ENCODE measurements around the gene NLGN1. TPM values are rescaled to one million over a fixed set of nuclear protein-coding genes. Genes with fewer than 3 reads are reported as not detected.

Gene NLGN1
- total RNA-seq, 1 experiment from 2014 or later: not detected

- TF ChIP-seq MAX (IDR thresholded peaks at IDR 0.05) (no peak), EZH2phosphoT487 (IDR thresholded peaks at IDR 0.05; ENCODE audit: borderline replicate concordance) (no peak)
- no peaks in the 10 kb centered on the region for H3K36me3 ChIP-seq (ENCODE audit: control insufficient read depth in 1 of 2, insufficient read depth in 2 of 2, low read length in 2 of 2)
- ChIA-PET CTCF (no interaction called here), RAD21 (ENCODE audit: low non-redundant PET in 1 of 2, low total read pairs in 2 of 2, uncharacterized antibody in 2 of 2, unreplicated experiment in 2 of 2) (no interaction called here), POLR2A (no interaction called here)
- no peak overlapping the region for H3K4me3 ChIP-seq (replicated peaks in 1 of 2; ENCODE audit: low read depth in 1 of 2, low read length in 2 of 2)
- no peaks in the 10 kb centered on the region for H3K9me3 ChIP-seq (ENCODE audit: control insufficient read depth in 1 of 2, insufficient read depth in 1 of 2, low read depth in 1 of 2, low read length in 2 of 2)
- BruUV-seq (replicated peaks): no TSS peak
- intact Hi-C loops (cut with micrococcal nuclease): no loop called here
- no peak for DNase-seq (ENCODE audit: low read depth, low spot score)
- H2AFZ ChIP-seq (ENCODE audit: low read depth, low read length, poor library complexity, severe bottlenecking): no peak overlapping the region
- no peak overlapping the region for H3K9ac ChIP-seq (ENCODE audit: low read length)
- ATAC-seq: no peak
- H3K4me2 ChIP-seq (ENCODE audit: low read length): no peak overlapping the region
- no peaks in the 10 kb centered on the region for H3K79me2 ChIP-seq (ENCODE audit: insufficient read depth, low read length)
- no peaks in the 10 kb centered on the region; the same call in 1 of the 2 replicates for H3K9me2 ChIP-seq (ENCODE audit: insufficient read depth)
- no peaks in the 10 kb centered on the region for H3K4me1 ChIP-seq (ENCODE audit: control insufficient read depth in 1 of 2, insufficient read depth in 2 of 2, low read length in 2 of 2)
- H4K20me1 ChIP-seq (ENCODE audit: insufficient read depth): no peaks in the 10 kb centered on the region; the same call in 1 of the 2 replicates
- no peak overlapping the region for H3K27ac ChIP-seq (ENCODE audit: low read depth, low read length)
- no peaks in the 10 kb centered on the region for H3K27me3 ChIP-seq (ENCODE audit: insufficient read depth, low read length)
Observed at GRCh38 chr3:174170248-174170647, 772.7 kb downstream of the NLGN1 start.

GRCh38 chr3:174186377-174186989 lies 788.9 kb downstream of the NLGN1 start:
- ChIA-PET CTCF (no interaction called here), RAD21 (ENCODE audit: low non-redundant PET in 1 of 2, low total read pairs in 2 of 2, uncharacterized antibody in 2 of 2, unreplicated experiment in 2 of 2) (no interaction called here), POLR2A (no interaction called here)
- no peak overlapping the region for H3K27ac ChIP-seq (ENCODE audit: low read depth, low read length)
- DNase-seq (ENCODE audit: low read depth, low spot score): no peak
- no peak for ATAC-seq
- no peak overlapping the region for H3K9ac ChIP-seq (ENCODE audit: low read length)
- H3K4me2 ChIP-seq (ENCODE audit: low read length): no peak overlapping the region
- no peaks in the 10 kb centered on the region for H3K27me3 ChIP-seq (ENCODE audit: insufficient read depth, low read length)
- H3K79me2 ChIP-seq (ENCODE audit: insufficient read depth, low read length): no peaks in the 10 kb centered on the region
- no peak overlapping the region for H2AFZ ChIP-seq (ENCODE audit: low read depth, low read length, poor library complexity, severe bottlenecking)
- intact Hi-C loops (cut with micrococcal nuclease): no loop called here
- no peaks in the 10 kb centered on the region for H3K9me2 ChIP-seq (ENCODE audit: insufficient read depth)
- H3K36me3 ChIP-seq (ENCODE audit: control insufficient read depth in 1 of 2, insufficient read depth in 2 of 2, low read length in 2 of 2): no peaks in the 10 kb centered on the region
- H3K4me1 ChIP-seq (ENCODE audit: control insufficient read depth in 1 of 2, insufficient read depth in 2 of 2, low read length in 2 of 2): no peaks in the 10 kb centered on the region
- no peak overlapping the region for H3K4me3 ChIP-seq (replicated peaks in 1 of 2; ENCODE audit: low read depth in 1 of 2, low read length in 2 of 2)
- no TSS peak for BruUV-seq (replicated peaks)
- H4K20me1 ChIP-seq (ENCODE audit: insufficient read depth): no peaks in the 10 kb centered on the region
- no peaks in the 10 kb centered on the region for H3K9me3 ChIP-seq (ENCODE audit: control insufficient read depth in 1 of 2, insufficient read depth in 1 of 2, low read depth in 1 of 2, low read length in 2 of 2)
- no peak for TF ChIP-seq EGR1 (IDR thresholded peaks at IDR 0.05; ENCODE audit: low read depth)
- TF ChIP-seq FOSL1 (IDR thresholded peaks at IDR 0.05; ENCODE audit: low read depth): no peak
- TF ChIP-seq YY1 (IDR thresholded peaks at IDR 0.05; ENCODE audit: extremely low read depth, insufficient replicate concordance, low read depth, low read length): no peak
- no peak for TF ChIP-seq REST (IDR thresholded peaks at IDR 0.05; ENCODE audit: low read depth)
- no peak for TF ChIP-seq POLR2A (IDR thresholded peaks at IDR 0.05; ENCODE audit: borderline replicate concordance, extremely low read depth, insufficient read depth, insufficient read length)
- no peak for TF ChIP-seq JUND (IDR thresholded peaks at IDR 0.05)
- no peak for TF ChIP-seq SP1 (IDR thresholded peaks at IDR 0.05; ENCODE audit: low read depth)
- TF ChIP-seq CBX3 (IDR thresholded peaks at IDR 0.05; ENCODE audit: low read depth): no peak
- no peak for TF ChIP-seq SRF (IDR thresholded peaks at IDR 0.05; ENCODE audit: low read depth)
- no peak for TF ChIP-seq ATF3 (IDR thresholded peaks at IDR 0.05)
- no peak for TF ChIP-seq ZNF274 (IDR thresholded peaks at IDR 0.05; ENCODE audit: low read depth, low read length)
- no peak for TF ChIP-seq ZBTB33 (IDR thresholded peaks at IDR 0.05; ENCODE audit: extremely low read depth, insufficient replicate concordance, low read length)
